Measurements from ENCODE around the gene PUM1.

DNA sequence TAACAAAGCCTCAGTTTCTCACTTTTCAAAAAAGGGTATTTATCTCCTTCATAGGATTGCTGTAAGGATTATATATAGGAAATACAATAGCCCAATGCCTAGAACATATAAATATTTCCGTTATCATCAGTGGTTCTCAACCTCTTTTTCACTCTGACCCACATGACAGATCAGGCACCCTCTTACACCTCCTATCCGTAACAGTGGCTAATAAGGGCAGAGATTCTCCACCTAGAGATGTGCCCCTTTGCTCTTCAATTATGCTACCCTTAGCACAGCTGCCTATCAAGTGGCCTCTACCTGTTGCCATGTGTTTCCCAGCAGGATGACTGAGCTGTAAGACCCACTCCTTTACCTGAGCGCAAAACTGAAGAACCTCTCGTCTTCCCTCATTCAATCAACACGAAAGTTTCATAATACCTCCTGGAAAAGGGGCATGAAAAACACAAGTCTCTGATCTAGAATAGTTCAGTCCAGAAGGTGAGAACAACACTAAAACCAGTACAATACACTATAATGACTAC lies 10.5 kb downstream of the PUM1 start:
- TF ChIP-seq ZNF274 (IDR thresholded peaks at IDR 0.05; ENCODE audit: borderline replicate concordance, extremely low read depth, low read length) (no peak), SP2 (IDR thresholded peaks at IDR 0.05; ENCODE audit: low read length) (no peak), TBP (IDR thresholded peaks at IDR 0.05; ENCODE audit: low read depth, low read length) (no peak), POLR2A (IDR thresholded peaks at IDR 0.05; ENCODE audit: control extremely low read depth in 1 of 2, low read depth in 2 of 2, low read length in 2 of 2) (no peak), POLR2AphosphoS5 (IDR thresholded peaks at IDR 0.05; ENCODE audit: low read depth, low read length) (no peak), EP300 (IDR thresholded peaks at IDR 0.05; ENCODE audit: borderline replicate concordance in 1 of 2, low read depth in 2 of 2, low read length in 2 of 2) (no peak), NANOG (IDR thresholded peaks at IDR 0.05; ENCODE audit: insufficient read depth, low read depth, low read length, poor library complexity, severe bottlenecking) (no peak), EZH2 (IDR thresholded peaks at IDR 0.05; ENCODE audit: low read depth, low read length, severe bottlenecking) (no peak)
- TF ChIP-seq, protein P1, sequence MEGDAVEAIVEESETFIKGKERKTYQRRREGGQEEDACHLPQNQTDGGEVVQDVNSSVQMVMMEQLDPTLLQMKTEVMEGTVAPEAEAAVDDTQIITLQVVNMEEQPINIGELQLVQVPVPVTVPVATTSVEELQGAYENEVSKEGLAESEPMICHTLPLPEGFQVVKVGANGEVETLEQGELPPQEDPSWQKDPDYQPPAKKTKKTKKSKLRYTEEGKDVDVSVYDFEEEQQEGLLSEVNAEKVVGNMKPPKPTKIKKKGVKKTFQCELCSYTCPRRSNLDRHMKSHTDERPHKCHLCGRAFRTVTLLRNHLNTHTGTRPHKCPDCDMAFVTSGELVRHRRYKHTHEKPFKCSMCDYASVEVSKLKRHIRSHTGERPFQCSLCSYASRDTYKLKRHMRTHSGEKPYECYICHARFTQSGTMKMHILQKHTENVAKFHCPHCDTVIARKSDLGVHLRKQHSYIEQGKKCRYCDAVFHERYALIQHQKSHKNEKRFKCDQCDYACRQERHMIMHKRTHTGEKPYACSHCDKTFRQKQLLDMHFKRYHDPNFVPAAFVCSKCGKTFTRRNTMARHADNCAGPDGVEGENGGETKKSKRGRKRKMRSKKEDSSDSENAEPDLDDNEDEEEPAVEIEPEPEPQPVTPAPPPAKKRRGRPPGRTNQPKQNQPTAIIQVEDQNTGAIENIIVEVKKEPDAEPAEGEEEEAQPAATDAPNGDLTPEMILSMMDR (IDR thresholded peaks at IDR 0.05; ENCODE audit: control extremely low read depth in 1 of 3, insufficient read depth in 1 of 3, low read depth in 1 of 3, low read length in 3 of 3), result no peak
- TF ChIP-seq, protein P2, sequence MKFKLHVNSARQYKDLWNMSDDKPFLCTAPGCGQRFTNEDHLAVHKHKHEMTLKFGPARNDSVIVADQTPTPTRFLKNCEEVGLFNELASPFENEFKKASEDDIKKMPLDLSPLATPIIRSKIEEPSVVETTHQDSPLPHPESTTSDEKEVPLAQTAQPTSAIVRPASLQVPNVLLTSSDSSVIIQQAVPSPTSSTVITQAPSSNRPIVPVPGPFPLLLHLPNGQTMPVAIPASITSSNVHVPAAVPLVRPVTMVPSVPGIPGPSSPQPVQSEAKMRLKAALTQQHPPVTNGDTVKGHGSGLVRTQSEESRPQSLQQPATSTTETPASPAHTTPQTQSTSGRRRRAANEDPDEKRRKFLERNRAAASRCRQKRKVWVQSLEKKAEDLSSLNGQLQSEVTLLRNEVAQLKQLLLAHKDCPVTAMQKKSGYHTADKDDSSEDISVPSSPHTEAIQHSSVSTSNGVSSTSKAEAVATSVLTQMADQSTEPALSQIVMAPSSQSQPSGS (IDR thresholded peaks at IDR 0.05; ENCODE audit: low read length), result no peak

All from H1 (cell line).